Measurements from ENCODE around the gene SGCA.

The SGCA gene

GRCh38 chr17:50123649-50124349, 42.0 kb upstream of the SGCA start:
- H3K4me3 ChIP-seq (ENCODE audit: low read depth, low read length): no peak overlapping the region
- no peak for TF ChIP-seq CTCF (IDR thresholded peaks at IDR 0.05; ENCODE audit: borderline replicate concordance, insufficient read depth, low read depth, low read length)

GRCh38 chr17:50125420-50125997, 40.3 kb upstream of the SGCA start:
- no peak overlapping the region for H3K4me3 ChIP-seq (ENCODE audit: low read depth, low read length)
- no peak for TF ChIP-seq CTCF (IDR thresholded peaks at IDR 0.05; ENCODE audit: borderline replicate concordance, insufficient read depth, low read depth, low read length)

GRCh38 chr17:50127697-50128361, 38.0 kb upstream of the SGCA start:
- no peak for TF ChIP-seq CTCF (IDR thresholded peaks at IDR 0.05; ENCODE audit: borderline replicate concordance, insufficient read depth, low read depth, low read length)

GRCh38 chr17:50128441-50129352, 37.1 kb upstream of the SGCA start:
- TF ChIP-seq CTCF (IDR thresholded peaks at IDR 0.05; ENCODE audit: borderline replicate concordance, insufficient read depth, low read depth, low read length): no peak
- H3K4me3 ChIP-seq (ENCODE audit: low read depth, low read length): no peak overlapping the region

More at GRCh38 chr17:50127697-50128361, 38.0 kb upstream of the SGCA start:
- no peak overlapping the region for H3K4me3 ChIP-seq (ENCODE audit: low read depth, low read length)

- H3K4me3 ChIP-seq (ENCODE audit: low read depth, low read length): no peak overlapping the region
- no peak for TF ChIP-seq CTCF (IDR thresholded peaks at IDR 0.05; ENCODE audit: borderline replicate concordance, insufficient read depth, low read depth, low read length)
Observed at GRCh38 chr17:50129353-50129727, 36.5 kb upstream of the SGCA start.

GRCh38 chr17:50129728-50130558, 35.9 kb upstream of the SGCA start, which contains the start of gene SAMD14:
Gene SAMD14, minus strand, starts transcription at chr17:50130160. Its CDS starts 5,201 bp downstream, at chr17:50124959.
- peak within 1 kb of the TSS; percentile 39 for H3K4me3 ChIP-seq (ENCODE audit: low read depth, low read length)

More at GRCh38 chr17:50129728-50130558, 35.9 kb upstream of the SGCA start, which contains the start of gene SAMD14:
- TF ChIP-seq CTCF (IDR thresholded peaks at IDR 0.05; ENCODE audit: borderline replicate concordance, insufficient read depth, low read depth, low read length): no peak

Data from GM12875 (cell line).